ENCODE measurements around the gene TRIM59.

Gene TRIM59

DNA sequence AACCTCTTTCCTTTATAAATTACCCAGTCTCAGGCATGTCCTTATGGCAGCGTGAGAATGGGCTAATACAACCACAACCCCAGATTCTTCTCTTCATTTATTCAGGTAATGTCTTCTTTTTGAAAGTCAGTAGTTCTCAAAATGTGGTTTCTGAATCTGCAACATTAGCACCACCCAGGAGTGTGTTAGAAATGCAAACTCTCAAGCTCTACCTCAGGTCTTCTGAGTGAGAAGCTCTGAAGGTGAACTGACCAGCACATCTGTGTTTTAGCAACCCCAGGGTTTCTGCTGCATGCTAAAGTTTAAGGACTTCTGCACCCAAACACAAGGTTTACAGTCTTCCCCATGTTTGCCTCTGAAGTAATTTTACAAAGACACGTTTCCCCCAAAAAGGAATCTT is 22.3 kb upstream of the TRIM59 start:
- H3K4me3 ChIP-seq (IDR thresholded peaks at IDR 0.05; ENCODE audit: insufficient read depth, low read depth, low read length): no peak overlapping the region
- H3K9ac ChIP-seq: no peak overlapping the region
- no peak overlapping the region for H3K4me2 ChIP-seq
- H3K4me1 ChIP-seq (ENCODE audit: low read depth, poor library complexity, severe bottlenecking): no peaks in the 10 kb centered on the region
- no peak overlapping the region for H2AFZ ChIP-seq (ENCODE audit: low read depth)
- no peaks in the 10 kb centered on the region for H3K27me3 ChIP-seq (ENCODE audit: insufficient read depth, low read depth)
- H3K79me2 ChIP-seq (ENCODE audit: insufficient read depth, low read depth): no peaks in the 10 kb centered on the region
- H3K36me3 ChIP-seq (ENCODE audit: insufficient read depth): no peaks in the 10 kb centered on the region
- no peaks in the 10 kb centered on the region for H4K20me1 ChIP-seq (ENCODE audit: insufficient read depth)
- TF ChIP-seq, protein P1, sequence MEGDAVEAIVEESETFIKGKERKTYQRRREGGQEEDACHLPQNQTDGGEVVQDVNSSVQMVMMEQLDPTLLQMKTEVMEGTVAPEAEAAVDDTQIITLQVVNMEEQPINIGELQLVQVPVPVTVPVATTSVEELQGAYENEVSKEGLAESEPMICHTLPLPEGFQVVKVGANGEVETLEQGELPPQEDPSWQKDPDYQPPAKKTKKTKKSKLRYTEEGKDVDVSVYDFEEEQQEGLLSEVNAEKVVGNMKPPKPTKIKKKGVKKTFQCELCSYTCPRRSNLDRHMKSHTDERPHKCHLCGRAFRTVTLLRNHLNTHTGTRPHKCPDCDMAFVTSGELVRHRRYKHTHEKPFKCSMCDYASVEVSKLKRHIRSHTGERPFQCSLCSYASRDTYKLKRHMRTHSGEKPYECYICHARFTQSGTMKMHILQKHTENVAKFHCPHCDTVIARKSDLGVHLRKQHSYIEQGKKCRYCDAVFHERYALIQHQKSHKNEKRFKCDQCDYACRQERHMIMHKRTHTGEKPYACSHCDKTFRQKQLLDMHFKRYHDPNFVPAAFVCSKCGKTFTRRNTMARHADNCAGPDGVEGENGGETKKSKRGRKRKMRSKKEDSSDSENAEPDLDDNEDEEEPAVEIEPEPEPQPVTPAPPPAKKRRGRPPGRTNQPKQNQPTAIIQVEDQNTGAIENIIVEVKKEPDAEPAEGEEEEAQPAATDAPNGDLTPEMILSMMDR (conservative IDR thresholded peaks at IDR 0.05; ENCODE audit: low read depth, low read length): no peak
- H3K27ac ChIP-seq: no peak overlapping the region

DNA sequence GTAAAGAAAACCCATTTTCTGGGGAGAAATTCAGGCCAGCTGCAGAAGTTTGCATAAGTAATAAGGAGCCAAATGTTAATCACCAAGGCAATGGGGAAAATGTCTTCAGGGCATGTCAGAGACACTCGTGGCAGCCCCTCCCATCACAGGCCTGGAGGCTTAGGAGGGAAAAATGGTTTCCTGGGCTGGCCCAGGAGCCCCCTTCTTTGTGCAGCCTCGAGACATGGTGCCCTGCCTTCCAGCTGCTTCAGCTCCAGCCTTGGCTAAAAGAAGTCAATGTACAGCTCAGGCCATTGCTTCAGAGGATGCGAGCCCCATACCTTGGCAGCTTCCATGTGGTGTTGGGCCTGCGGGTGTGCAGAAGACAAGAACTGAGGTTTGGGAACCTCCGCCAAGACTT is 20.6 kb upstream of the TRIM59 start:
- Histone ChIP-seq H3K27ac (no peak overlapping the region), H2AFZ (ENCODE audit: low read depth) (no peak overlapping the region), H3K4me1 (ENCODE audit: low read depth, poor library complexity, severe bottlenecking) (no peaks in the 10 kb centered on the region), H3K9ac (no peak overlapping the region), H3K36me3 (ENCODE audit: insufficient read depth) (no peaks in the 10 kb centered on the region), H3K4me3 (IDR thresholded peaks at IDR 0.05; ENCODE audit: insufficient read depth, low read depth, low read length) (no peak overlapping the region), H3K27me3 (ENCODE audit: insufficient read depth, low read depth) (no peaks in the 10 kb centered on the region), H3K4me2 (no peak overlapping the region), H4K20me1 (ENCODE audit: insufficient read depth) (no peaks in the 10 kb centered on the region), H3K79me2 (ENCODE audit: insufficient read depth, low read depth) (no peaks in the 10 kb centered on the region)
- TF ChIP-seq, protein P1 (conservative IDR thresholded peaks at IDR 0.05; ENCODE audit: low read depth, low read length): no peak

DNA sequence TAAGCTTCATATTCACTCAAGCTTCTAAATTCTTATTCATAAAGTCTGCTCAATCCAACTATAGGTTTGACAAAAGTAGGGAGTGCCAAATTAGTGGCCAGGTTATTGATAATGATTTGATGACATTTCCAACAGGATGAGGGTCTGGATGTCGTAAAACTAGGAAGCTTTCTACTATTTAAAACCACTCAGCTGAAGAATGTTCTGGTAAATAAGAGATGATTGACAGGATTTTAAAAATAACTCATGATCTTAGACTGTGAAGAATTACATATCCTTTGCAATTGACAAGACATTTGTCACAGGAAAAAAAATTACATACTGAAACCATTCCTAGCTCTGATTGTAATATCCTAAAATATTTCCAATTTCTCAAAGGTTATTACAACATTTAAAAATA is 15.4 kb upstream of the TRIM59 start:
- TF ChIP-seq, protein P1 (conservative IDR thresholded peaks at IDR 0.05; ENCODE audit: low read depth, low read length): no peak
- Histone ChIP-seq H3K4me2 (no peak overlapping the region), H3K36me3 (ENCODE audit: insufficient read depth) (no peaks in the 10 kb centered on the region), H3K4me3 (IDR thresholded peaks at IDR 0.05; ENCODE audit: insufficient read depth, low read depth, low read length) (no peak overlapping the region), H2AFZ (ENCODE audit: low read depth) (no peak overlapping the region), H3K9ac (no peak overlapping the region), H3K4me1 (ENCODE audit: low read depth, poor library complexity, severe bottlenecking) (no peaks in the 10 kb centered on the region), H3K27ac (no peak overlapping the region), H4K20me1 (ENCODE audit: insufficient read depth) (no peaks in the 10 kb centered on the region), H3K27me3 (ENCODE audit: insufficient read depth, low read depth) (no peaks in the 10 kb centered on the region), H3K79me2 (ENCODE audit: insufficient read depth, low read depth) (no peaks in the 10 kb centered on the region)

DNA sequence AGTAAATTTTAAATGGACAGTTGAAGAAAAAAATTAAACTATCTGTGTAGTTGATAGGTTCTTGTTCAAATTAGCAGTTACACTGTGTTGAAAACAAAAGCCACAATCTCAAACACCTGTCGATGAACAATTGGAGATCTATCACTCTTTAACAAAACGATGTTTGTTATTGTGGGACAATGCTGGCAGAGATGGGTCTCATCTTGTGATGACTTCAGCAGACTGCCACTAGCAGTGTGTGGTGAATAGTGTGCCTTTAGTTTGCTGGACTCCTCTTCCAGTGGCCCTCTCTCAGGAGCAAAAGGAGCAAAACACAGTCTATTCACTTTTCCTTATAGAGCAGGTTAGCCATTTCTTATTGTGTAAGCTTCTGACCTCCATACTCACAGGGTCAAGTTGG is 14.7 kb upstream of the TRIM59 start:
- Histone ChIP-seq H3K4me1 (ENCODE audit: low read depth, poor library complexity, severe bottlenecking) (no peaks in the 10 kb centered on the region), H4K20me1 (ENCODE audit: insufficient read depth) (no peaks in the 10 kb centered on the region), H3K9ac (no peak overlapping the region), H3K4me3 (IDR thresholded peaks at IDR 0.05; ENCODE audit: insufficient read depth, low read depth, low read length) (no peak overlapping the region), H3K27ac (no peak overlapping the region), H3K27me3 (ENCODE audit: insufficient read depth, low read depth) (no peaks in the 10 kb centered on the region), H3K36me3 (ENCODE audit: insufficient read depth) (no peaks in the 10 kb centered on the region), H3K79me2 (ENCODE audit: insufficient read depth, low read depth) (no peaks in the 10 kb centered on the region), H2AFZ (ENCODE audit: low read depth) (no peak overlapping the region), H3K4me2 (no peak overlapping the region)
- TF ChIP-seq, protein P1 (conservative IDR thresholded peaks at IDR 0.05; ENCODE audit: low read depth, low read length): no peak

DNA sequence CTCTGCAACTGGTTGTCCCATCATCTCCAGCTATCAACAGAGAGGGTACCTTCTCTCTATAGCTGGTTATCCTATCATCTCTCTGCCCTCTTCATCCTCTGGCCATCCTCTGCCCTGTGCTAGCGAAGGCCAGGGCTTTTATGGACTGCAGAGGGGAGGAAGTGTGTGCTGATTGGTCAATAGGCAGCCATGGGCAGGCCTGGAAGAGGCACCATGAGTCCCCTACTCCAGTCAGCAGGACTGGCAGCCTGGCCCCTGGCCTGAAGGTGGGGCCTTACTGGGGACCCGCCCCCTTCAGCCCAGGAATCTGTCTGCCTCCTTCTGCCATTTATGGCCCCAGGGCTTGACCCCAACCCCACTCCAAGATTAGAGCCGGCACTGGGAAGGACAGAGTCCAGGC is 10.4 kb upstream of the TRIM59 start:
- H3K36me3 ChIP-seq (ENCODE audit: insufficient read depth): no peaks in the 10 kb centered on the region
- no peak overlapping the region for H2AFZ ChIP-seq (ENCODE audit: low read depth)
- H3K4me1 ChIP-seq (ENCODE audit: low read depth, poor library complexity, severe bottlenecking): no peaks in the 10 kb centered on the region
- no peak overlapping the region for H3K27ac ChIP-seq
- no peaks in the 10 kb centered on the region for H3K27me3 ChIP-seq (ENCODE audit: insufficient read depth, low read depth)
- no peaks in the 10 kb centered on the region for H4K20me1 ChIP-seq (ENCODE audit: insufficient read depth)
- no peaks in the 10 kb centered on the region for H3K79me2 ChIP-seq (ENCODE audit: insufficient read depth, low read depth)
- H3K4me3 ChIP-seq (IDR thresholded peaks at IDR 0.05; ENCODE audit: insufficient read depth, low read depth, low read length): no peak overlapping the region
- H3K4me2 ChIP-seq: no peak overlapping the region
- TF ChIP-seq, protein P1 (conservative IDR thresholded peaks at IDR 0.05; ENCODE audit: low read depth, low read length): no peak
- no peak overlapping the region for H3K9ac ChIP-seq
